H1 (cell line): ENCODE measurements around the gene ADM. TPM values are rescaled to one million over a fixed set of nuclear protein-coding genes. Genes with fewer than 3 reads are reported as not detected.

Source experiments
- CBX8 ChIP-seq: fragments of 300-800, 300-1000 bp; sonication (generic); IDR thresholded peaks from 2 replicates; pipeline ENCODE4 v1.7.1; 2016; ENCODE audit warnings: low read depth, low read length, borderline replicate concordance
- CHD1 ChIP-seq: IDR thresholded peaks from 2 replicates; pipeline ENCODE4 v1.6.1; 2012; ENCODE audit warnings: low read depth, low read length, improper control_type of control experiment
- EGR1 ChIP-seq: IDR thresholded peaks from 2 replicates; pipeline ENCODE4 v1.6.1; 2011; ENCODE audit warnings: low read depth, low read length, borderline replicate concordance
- GTF2F1 ChIP-seq: IDR thresholded peaks from 2 replicates; pipeline ENCODE4 v1.6.1; 2012; ENCODE audit warnings: low read depth, low read length, improper control_type of control experiment, borderline replicate concordance
- HDAC6 ChIP-seq: IDR thresholded peaks from one replicate; pipeline ENCODE4 v1.7.1; 2012; ENCODE audit warnings: low read depth, mild to moderate bottlenecking, inconsistent platforms, low read length, moderate library complexity
- SIRT6 ChIP-seq: IDR thresholded peaks from one replicate; pipeline ENCODE4 v1.7.1; 2012; ENCODE audit warnings: low read length, inconsistent platforms
- SIX5 ChIP-seq: IDR thresholded peaks from 2 replicates; pipeline ENCODE4 v1.6.1; 2011; ENCODE audit warnings: mild to moderate bottlenecking, low read depth, low read length
- TCF12 ChIP-seq: IDR thresholded peaks from 2 replicates; pipeline ENCODE4 v1.6.1; 2011; ENCODE audit warnings: low read depth, mild to moderate bottlenecking, low read length
- polyA plus RNA-seq, 7 experiments: library from polyadenylated mRNA; depleted of rRNA in 3 of 7; stranded (reverse) in 5 of 7; unstranded in 2 of 7; fragments of >200 nt in 5 of 7; fragments of 200-250 nt in 2 of 7; gene quantifications; 1 replicate in 5 of 7; 2 replicates in 1 of 7; 4 replicates in 1 of 7; pipeline versions ENCODE4 v1.2.1 to v1.2.3, GENCODE V29; 2011 to 2013; ENCODE audit warnings: missing spikeins in 2 of 7, mixed read lengths in 2 of 7
- total RNA-seq: library from RNA; stranded (reverse); fragmentation: NEBNext Ultra II Directional; extraction: Animal tissue kit (Norgen Biotek cat#: 25700); gene quantifications from 2 replicates; pipeline ENCODE4 v1.2.1, GENCODE V29; 2021
- TF ChIP-seq, protein P1 (sequence below): fragments of 300-600 bp; sonication (generic); IDR thresholded peaks from 2 replicates; pipeline ENCODE4 v1.7.1; 2012; ENCODE audit warnings: low read length, moderate library complexity, mild to moderate bottlenecking, inconsistent platforms; ENCODE audit not compliant: insufficient replicate concordance
- TF ChIP-seq, protein P2 (sequence below): IDR thresholded peaks from 2 replicates; pipeline ENCODE4 v1.6.1; 2011; ENCODE audit warnings: low read depth, mild to moderate bottlenecking, low read length; ENCODE audit not compliant: insufficient read depth

ADM gene
- total and polyA plus RNA-seq, 2 of the 8 experiments (the other 6 are each of a cell fraction or from before 2014, with no cell fraction given): 94.1 to 95.6 TPM

DNA sequence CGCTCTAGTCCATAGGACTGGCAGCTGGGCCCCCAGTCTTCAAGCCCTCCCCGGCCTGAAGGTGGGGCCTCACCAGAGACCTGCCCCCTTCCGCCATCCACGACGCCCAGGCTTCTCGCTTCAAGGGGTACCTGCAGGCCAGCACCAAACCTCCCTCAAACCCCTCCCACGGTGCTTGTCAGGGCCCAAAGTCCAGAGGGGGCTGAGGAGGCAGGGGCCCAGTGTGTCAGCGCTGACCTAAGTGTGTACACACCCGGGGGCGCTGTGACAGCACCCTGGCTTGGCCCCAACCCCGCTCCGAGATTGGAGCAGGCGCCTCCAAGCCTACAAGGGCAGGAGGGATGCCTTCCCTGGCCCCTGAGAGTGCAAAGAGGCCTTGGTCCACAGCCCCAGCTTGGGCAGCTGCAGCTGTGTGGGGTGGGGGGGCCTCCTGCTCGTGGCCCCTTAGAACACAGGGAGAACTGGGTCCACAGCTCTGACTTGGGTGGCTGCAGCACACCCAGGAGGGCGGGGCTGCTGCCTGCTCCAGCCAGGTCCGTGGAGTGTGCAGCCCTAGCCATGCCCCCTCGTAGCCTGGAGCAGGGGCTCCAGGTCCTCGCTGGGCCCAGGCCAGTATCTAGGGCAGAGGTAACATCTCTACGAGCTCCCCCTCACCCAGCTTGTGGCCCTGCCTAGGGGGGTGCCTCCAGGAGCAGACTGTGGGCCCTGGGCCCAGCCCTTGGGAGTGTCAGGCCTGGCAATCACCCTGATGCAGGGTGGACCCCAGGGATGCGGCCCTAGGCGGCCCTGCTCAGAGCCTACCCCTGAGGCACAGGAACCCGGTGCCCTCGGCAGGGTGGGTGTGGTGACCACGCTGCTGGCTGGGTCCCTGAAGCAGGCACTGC is 15.8 kb upstream of the ADM start (continued):
- TF ChIP-seq, protein P1, sequence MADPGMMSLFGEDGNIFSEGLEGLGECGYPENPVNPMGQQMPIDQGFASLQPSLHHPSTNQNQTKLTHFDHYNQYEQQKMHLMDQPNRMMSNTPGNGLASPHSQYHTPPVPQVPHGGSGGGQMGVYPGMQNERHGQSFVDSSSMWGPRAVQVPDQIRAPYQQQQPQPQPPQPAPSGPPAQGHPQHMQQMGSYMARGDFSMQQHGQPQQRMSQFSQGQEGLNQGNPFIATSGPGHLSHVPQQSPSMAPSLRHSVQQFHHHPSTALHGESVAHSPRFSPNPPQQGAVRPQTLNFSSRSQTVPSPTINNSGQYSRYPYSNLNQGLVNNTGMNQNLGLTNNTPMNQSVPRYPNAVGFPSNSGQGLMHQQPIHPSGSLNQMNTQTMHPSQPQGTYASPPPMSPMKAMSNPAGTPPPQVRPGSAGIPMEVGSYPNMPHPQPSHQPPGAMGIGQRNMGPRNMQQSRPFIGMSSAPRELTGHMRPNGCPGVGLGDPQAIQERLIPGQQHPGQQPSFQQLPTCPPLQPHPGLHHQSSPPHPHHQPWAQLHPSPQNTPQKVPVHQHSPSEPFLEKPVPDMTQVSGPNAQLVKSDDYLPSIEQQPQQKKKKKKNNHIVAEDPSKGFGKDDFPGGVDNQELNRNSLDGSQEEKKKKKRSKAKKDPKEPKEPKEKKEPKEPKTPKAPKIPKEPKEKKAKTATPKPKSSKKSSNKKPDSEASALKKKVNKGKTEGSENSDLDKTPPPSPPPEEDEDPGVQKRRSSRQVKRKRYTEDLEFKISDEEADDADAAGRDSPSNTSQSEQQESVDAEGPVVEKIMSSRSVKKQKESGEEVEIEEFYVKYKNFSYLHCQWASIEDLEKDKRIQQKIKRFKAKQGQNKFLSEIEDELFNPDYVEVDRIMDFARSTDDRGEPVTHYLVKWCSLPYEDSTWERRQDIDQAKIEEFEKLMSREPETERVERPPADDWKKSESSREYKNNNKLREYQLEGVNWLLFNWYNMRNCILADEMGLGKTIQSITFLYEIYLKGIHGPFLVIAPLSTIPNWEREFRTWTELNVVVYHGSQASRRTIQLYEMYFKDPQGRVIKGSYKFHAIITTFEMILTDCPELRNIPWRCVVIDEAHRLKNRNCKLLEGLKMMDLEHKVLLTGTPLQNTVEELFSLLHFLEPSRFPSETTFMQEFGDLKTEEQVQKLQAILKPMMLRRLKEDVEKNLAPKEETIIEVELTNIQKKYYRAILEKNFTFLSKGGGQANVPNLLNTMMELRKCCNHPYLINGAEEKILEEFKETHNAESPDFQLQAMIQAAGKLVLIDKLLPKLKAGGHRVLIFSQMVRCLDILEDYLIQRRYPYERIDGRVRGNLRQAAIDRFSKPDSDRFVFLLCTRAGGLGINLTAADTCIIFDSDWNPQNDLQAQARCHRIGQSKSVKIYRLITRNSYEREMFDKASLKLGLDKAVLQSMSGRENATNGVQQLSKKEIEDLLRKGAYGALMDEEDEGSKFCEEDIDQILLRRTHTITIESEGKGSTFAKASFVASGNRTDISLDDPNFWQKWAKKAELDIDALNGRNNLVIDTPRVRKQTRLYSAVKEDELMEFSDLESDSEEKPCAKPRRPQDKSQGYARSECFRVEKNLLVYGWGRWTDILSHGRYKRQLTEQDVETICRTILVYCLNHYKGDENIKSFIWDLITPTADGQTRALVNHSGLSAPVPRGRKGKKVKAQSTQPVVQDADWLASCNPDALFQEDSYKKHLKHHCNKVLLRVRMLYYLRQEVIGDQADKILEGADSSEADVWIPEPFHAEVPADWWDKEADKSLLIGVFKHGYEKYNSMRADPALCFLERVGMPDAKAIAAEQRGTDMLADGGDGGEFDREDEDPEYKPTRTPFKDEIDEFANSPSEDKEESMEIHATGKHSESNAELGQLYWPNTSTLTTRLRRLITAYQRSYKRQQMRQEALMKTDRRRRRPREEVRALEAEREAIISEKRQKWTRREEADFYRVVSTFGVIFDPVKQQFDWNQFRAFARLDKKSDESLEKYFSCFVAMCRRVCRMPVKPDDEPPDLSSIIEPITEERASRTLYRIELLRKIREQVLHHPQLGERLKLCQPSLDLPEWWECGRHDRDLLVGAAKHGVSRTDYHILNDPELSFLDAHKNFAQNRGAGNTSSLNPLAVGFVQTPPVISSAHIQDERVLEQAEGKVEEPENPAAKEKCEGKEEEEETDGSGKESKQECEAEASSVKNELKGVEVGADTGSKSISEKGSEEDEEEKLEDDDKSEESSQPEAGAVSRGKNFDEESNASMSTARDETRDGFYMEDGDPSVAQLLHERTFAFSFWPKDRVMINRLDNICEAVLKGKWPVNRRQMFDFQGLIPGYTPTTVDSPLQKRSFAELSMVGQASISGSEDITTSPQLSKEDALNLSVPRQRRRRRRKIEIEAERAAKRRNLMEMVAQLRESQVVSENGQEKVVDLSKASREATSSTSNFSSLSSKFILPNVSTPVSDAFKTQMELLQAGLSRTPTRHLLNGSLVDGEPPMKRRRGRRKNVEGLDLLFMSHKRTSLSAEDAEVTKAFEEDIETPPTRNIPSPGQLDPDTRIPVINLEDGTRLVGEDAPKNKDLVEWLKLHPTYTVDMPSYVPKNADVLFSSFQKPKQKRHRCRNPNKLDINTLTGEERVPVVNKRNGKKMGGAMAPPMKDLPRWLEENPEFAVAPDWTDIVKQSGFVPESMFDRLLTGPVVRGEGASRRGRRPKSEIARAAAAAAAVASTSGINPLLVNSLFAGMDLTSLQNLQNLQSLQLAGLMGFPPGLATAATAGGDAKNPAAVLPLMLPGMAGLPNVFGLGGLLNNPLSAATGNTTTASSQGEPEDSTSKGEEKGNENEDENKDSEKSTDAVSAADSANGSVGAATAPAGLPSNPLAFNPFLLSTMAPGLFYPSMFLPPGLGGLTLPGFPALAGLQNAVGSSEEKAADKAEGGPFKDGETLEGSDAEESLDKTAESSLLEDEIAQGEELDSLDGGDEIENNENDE: no peak
- no peak for TF ChIP-seq GTF2F1
- TF ChIP-seq TCF12: no peak
- TF ChIP-seq CBX8: no peak
- TF ChIP-seq SIRT6: no peak
- no peak for TF ChIP-seq SIX5
- TF ChIP-seq HDAC6: no peak
- TF ChIP-seq, protein P2, sequence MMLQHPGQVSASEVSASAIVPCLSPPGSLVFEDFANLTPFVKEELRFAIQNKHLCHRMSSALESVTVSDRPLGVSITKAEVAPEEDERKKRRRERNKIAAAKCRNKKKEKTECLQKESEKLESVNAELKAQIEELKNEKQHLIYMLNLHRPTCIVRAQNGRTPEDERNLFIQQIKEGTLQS: no peak
- TF ChIP-seq EGR1: no peak
- no peak for TF ChIP-seq CHD1
